HUES48 (cell line): Measurements from ENCODE around the gene TCF25.

ENCODE experiments used
- H3K27ac ChIP-seq: one replicate; pipeline ENCODE4 v1.7.0; 2013; ENCODE audit warnings: low read depth, low read length, inconsistent platforms
- H3K27me3 ChIP-seq: 2 replicates; pipeline ENCODE4 v1.6.1; 2013; ENCODE audit warnings: mild to moderate bottlenecking, low read length; ENCODE audit not compliant: control insufficient read depth, insufficient read depth
- H3K36me3 ChIP-seq: 2 replicates; pipeline ENCODE4 v1.6.1; 2013; ENCODE audit warnings: low read length; ENCODE audit not compliant: control insufficient read depth, insufficient read depth
- H3K4me1 ChIP-seq: 2 replicates; pipeline ENCODE4 v1.6.1; 2013; ENCODE audit warnings: mild to moderate bottlenecking, low read length; ENCODE audit not compliant: control insufficient read depth, insufficient read depth
- H3K4me3 ChIP-seq: 2 replicates; pipeline ENCODE4 v1.5.1; 2013; ENCODE audit warnings: mild to moderate bottlenecking, low read depth, low read length
- H3K9ac ChIP-seq: 2 replicates; pipeline ENCODE4 v1.6.1; 2013; ENCODE audit warnings: mild to moderate bottlenecking, low read depth, low read length, moderate library complexity
- H3K9me3 ChIP-seq: 2 replicates; pipeline ENCODE4 v1.6.1; 2013; ENCODE audit warnings: low read length; ENCODE audit not compliant: control insufficient read depth, insufficient read depth

The TCF25 gene

GRCh38 chr16:89897204-89897603 lies 23.8 kb downstream of the TCF25 start:
- no peak overlapping the region for H3K27ac ChIP-seq
- H3K9ac ChIP-seq = no peak overlapping the region
- H3K36me3 ChIP-seq = peaks cover 72% of the 10 kb centered on the region
- H3K27me3 ChIP-seq = no peaks in the 10 kb centered on the region
- no peaks in the 10 kb centered on the region for H3K4me1 ChIP-seq
- no peak overlapping the region for H3K4me3 ChIP-seq
- H3K9me3 ChIP-seq = no peaks in the 10 kb centered on the region

DNA sequence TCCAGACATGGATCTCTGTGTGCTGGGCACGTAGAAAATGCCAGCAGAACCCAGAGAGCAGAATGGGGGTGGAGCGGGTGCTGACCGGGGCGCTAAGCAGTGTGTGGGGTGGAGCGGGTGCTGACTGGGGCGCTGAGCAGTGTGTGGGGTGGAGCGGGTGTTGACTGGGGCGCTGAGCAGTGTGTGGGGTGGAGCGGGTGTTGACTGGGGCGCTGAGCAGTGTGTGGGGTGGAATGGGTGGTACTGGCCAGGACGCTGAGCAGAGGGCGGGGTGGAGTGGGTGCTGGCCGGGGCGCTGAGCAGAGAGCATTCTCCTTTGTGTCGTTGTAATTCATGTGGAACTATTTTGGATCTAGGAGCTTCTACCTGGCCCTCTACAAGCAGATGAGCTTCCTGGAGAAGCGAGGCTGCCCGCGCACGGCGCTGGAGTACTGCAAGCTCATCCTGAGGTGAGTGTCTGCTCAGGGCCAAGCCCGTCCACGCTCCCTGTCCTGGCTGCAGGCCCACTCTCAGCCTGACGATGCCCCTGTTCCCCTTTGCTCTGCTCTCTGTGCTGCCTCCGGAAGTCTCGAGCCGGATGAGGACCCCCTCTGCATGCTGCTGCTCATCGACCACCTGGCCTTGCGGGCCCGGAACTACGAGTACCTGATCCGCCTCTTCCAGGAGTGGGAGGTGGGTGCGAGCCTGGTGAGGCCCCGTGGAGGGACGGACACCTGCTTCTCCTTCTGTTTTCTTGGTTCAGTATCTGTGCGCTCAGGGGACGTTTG lies 25.0 kb downstream of the TCF25 start:
- Histone ChIP-seq H3K27ac (no peak overlapping the region), H3K4me1 (no peaks in the 10 kb centered on the region), H3K9me3 (no peaks in the 10 kb centered on the region), H3K27me3 (no peaks in the 10 kb centered on the region), H3K4me3 (no peak overlapping the region), H3K36me3 (peaks cover 67% of the 10 kb centered on the region), H3K9ac (no peak overlapping the region)

DNA sequence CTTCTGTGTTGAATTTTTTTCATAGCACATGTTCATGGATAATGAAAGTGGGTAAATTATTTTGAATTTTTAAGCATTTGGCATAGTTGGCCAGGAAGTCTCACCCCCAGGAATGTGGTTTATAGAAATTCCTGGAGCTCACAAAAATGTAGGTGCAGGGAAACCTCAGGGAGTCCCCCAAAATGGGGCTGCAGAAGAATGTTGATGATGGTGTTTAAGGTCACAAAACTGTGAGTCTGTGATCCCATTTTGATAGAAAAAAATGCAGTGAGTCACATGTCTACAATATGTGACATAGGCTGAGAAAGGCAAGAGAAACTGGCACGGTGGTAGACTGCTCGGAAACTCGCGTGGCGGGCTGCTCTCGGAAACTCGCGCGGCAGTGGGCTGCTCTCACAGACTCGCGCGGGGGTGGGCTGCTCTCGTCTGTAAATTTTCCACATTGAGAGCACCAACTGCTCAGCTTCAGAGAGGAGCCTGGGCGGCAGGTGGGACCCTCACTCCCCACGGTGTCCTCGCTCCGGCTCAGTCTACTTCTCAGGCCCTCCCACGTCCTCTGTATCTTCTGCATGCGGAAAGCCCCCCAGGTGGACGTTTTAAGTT lies 26.6 kb downstream of the TCF25 start:
- peaks cover 72% of the 10 kb centered on the region for H3K36me3 ChIP-seq

DNA sequence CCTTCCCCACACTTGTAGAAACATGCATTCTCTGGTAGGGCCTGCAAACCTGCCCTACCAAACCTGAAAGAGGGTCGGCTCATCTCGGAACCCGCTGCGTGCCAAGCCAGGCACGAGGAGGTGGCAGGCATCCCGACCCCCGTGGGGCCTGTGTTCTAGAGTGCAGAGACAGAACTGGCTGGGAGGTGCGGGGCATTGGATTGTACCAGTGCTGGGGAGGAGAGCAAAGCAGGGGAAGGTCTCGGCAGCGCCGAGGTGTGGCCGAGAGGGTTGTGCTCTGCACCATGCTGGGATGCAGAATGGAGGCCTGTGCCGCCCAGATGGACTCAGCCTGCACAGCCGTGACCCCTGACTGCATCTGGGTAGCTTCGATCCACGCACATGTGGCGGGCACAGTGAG lies 27.5 kb downstream of the TCF25 start:
- no peak overlapping the region for H3K4me3 ChIP-seq
- H3K9me3 ChIP-seq = no peaks in the 10 kb centered on the region
- no peak overlapping the region for H3K27ac ChIP-seq
- H3K36me3 ChIP-seq = peaks cover 71% of the 10 kb centered on the region
- no peak overlapping the region for H3K9ac ChIP-seq
- no peaks in the 10 kb centered on the region for H3K4me1 ChIP-seq
- H3K27me3 ChIP-seq = no peaks in the 10 kb centered on the region

More for the DNA sequence above, 26.6 kb downstream of the TCF25 start:
- no peak overlapping the region for H3K9ac ChIP-seq
- no peaks in the 10 kb centered on the region for H3K27me3 ChIP-seq
- no peak overlapping the region for H3K4me3 ChIP-seq
- H3K27ac ChIP-seq = no peak overlapping the region
- H3K9me3 ChIP-seq = no peaks in the 10 kb centered on the region
- no peaks in the 10 kb centered on the region for H3K4me1 ChIP-seq

DNA sequence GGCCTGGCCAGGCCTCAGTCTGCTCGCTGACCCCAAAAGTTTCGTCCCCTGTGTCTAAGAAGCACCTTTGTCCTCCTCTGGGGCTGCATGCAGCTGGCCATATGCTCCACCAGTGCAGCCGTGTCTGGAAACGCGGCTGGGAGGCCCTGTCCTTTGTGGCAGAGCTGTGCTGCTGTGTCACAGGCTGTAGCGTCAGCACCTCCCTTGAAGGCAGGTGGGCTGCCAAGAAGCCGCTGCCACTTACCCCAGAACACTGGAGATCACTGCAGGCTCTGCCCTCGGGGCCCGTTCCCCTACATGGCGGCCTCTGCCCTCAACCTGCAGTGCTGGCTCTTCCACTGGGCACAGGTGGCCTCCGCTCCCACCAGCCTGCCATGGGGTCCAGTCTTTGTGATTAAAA lies 29.6 kb downstream of the TCF25 start:
- Histone ChIP-seq H3K4me1 (no peaks in the 10 kb centered on the region), H3K9ac (no peak overlapping the region), H3K27ac (no peak overlapping the region), H3K27me3 (no peaks in the 10 kb centered on the region), H3K9me3 (0 out of 2 replicates have a peak, but pooled peaks cover 7% of the 10 kb centered on the region), H3K36me3 (peaks cover 69% of the 10 kb centered on the region), H3K4me3 (no peak overlapping the region)

DNA sequence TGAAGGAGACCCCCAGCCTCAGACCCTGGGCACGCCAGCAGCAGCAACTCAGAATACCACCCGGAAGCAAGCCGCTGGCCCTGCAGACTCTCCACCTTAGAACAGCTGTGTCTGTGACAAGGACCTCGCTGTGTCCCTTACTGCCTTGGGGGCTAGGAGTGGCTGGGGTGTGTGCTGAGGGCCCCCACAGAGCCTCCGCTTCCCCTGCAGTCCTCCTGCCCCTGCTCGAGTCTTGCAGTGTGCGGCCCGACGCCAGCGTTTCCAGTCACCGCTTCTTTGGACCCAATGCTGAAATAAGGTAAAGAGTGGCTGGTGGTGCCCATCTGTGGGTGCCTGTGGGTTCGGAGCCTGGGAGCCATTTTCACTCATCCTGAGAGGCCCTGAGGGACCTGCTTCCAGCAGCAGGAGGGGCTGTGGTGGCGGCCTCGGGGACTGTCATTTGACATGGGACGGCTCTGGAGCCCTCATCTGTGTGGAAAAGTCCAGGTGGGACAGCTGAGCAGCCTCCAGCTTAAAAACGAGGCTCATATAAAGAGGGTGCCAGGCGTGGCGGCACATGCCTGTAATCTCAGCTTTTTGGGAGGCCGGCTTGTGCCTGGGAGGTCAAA lies 30.6 kb downstream of the TCF25 start:
- H3K9me3 ChIP-seq = 0 out of 2 replicates have a peak, but pooled peaks cover 7% of the 10 kb centered on the region
- no peak overlapping the region for H3K4me3 ChIP-seq
- no peak overlapping the region for H3K9ac ChIP-seq
- H3K4me1 ChIP-seq = no peaks in the 10 kb centered on the region
- no peaks in the 10 kb centered on the region for H3K27me3 ChIP-seq
- H3K36me3 ChIP-seq = peaks cover 63% of the 10 kb centered on the region
- H3K27ac ChIP-seq = no peak overlapping the region

DNA sequence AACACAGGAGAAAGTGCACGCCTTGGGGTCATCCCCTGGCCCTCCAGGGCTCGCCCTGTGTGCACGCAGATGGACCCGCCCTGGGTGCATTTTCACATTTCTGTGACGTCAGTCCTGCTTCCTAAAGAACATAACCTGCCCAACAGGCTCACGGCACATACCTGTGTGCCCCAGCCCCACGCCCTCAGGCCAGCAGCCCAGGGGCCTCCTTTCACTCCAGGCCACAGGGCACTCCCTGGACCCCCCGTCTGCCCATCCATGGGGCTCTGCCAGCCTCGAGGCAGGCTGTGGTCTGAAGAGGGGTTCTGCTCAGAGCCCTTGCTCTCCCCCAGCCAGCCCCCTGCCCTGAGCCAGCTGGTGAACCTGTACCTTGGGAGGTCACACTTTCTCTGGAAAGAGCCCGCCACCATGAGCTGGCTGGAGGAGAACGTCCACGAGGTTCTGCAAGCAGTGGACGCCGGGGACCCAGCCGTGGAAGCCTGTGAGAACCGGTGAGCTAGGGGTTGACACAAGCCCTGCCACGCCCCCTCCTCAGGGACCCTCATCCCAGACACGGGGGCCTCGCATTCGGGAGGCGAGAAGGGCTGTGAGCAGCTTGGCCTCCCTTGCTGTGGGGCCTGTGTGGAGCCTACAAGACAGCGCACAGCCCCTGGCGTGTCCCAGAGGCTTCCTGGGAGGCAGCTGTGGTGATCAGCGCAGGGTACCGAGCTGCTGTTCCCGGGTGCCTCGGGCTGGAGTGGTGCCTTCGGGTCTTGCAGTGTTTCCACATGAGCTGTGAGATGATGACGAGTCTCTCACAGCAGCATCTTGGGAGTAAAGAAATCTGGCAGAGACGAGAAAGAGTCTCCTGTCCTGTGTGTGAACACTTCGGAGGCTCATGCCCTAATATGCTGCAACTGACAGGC lies 31.5 kb downstream of the TCF25 start:
- Histone ChIP-seq H3K4me1 (peaks cover 4% of the 10 kb centered on the region; the same call in 1 of the 2 replicates), H3K27me3 (no peaks in the 10 kb centered on the region), H3K4me3 (no peak overlapping the region), H3K9ac (no peak overlapping the region), H3K27ac (no peak overlapping the region), H3K36me3 (peaks cover 56% of the 10 kb centered on the region), H3K9me3 (0 out of 2 replicates have a peak, but pooled peaks cover 7% of the 10 kb centered on the region)

DNA sequence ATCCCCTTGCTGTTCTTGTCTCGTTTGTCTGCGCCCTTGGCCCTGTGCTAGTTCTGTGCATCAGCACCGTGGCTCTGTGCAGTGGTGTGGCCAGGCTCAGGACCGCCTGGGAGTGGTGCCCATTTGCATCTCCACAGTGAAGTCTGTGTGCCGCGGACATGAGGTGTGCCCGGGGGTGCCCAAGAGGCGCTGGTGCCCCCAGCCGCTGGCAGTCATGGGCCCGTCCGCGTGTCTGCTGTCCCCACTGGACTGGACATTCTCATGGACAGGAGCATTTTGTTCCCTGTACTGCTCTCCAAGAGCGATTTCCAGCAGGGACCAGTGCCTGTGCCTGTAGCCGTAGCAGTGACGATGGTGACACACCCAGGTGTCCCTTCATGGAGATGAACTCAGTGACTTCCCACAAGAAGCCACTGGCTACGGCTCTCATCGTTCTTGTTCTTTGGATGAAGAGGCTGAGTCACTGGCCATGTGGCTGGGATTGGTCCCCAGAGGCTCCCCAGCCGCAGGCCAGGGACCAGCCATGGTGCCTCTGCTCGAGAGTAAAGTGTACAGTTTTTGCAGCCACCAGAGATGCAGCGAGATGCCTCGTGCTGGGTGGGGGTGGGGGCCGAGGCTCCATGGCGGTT lies 32.2 kb downstream of the TCF25 start:
- no peak overlapping the region for H3K9ac ChIP-seq
- H3K36me3 ChIP-seq = peaks cover 52% of the 10 kb centered on the region

DNA sequence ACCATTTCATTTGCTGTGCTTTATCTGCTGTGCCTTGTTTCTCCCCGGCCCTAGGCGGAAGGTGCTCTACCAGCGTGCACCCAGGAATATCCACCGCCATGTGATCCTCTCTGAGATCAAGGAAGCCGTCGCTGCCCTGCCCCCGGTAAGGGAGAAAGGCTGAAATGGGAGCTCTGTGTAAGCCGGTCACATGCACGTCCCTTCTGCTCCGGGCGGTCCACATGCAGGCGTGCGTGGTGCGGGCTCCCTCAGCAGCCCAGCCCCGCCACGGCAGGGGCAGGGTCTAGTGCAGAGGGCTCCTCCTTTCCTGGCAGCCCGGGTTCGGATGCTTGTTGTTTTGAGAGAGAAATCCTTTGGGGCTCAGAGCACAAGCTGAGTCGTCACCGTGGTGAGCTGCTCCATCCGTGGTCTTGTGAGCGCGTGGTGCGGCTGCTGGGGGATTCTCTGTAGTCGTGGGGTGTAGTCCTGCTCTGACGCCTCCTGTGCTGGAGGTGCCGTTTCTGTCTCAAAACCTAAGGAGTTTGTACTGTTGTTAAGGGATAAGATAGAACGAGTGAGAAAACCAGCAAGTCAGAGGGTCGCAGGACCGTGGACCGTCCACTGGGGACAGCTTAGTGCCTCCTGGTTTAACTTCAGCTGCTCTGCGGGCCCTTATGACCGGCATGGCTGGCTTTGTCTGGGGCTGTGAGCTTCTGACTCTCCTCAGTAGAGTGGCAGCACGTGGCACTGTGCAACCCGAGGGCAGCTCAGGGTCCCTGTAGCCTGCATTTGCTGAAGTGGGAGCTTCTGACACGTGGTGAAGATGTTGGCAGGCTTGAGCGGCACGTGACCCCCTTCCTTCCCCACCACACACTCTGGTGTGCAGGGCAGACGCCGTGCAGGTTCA lies 33.0 kb downstream of the TCF25 start:
- Histone ChIP-seq H3K27ac (no peak overlapping the region), H3K36me3 (peaks cover 53% of the 10 kb centered on the region), H3K4me1 (peaks cover 6% of the 10 kb centered on the region; the same call in 1 of the 2 replicates), H3K9me3 (0 out of 2 replicates have a peak, but pooled peaks cover 7% of the 10 kb centered on the region), H3K27me3 (no peaks in the 10 kb centered on the region), H3K9ac (no peak overlapping the region), H3K4me3 (no peak overlapping the region)

More for the DNA sequence above, 32.2 kb downstream of the TCF25 start:
- Histone ChIP-seq H3K27ac (no peak overlapping the region), H3K4me1 (peaks cover 6% of the 10 kb centered on the region; the same call in 1 of the 2 replicates), H3K27me3 (no peaks in the 10 kb centered on the region), H3K9me3 (0 out of 2 replicates have a peak, but pooled peaks cover 7% of the 10 kb centered on the region), H3K4me3 (no peak overlapping the region)
